DOHH2 (cell line): ENCODE results near the gene TMEM80.
A peak's percentile ranks its signal among the peaks of the same experiment; 100 is the strongest.

Source experiments
- H3F3A ChIP-seq: fragments of 200-600 bp; sonication (generic), shearing (Covaris generic); 2 replicates; pipeline ENCODE4 v1.6.0; 2016; ENCODE audit warnings: antibody characterized with exemption, mild to moderate bottlenecking; ENCODE audit not compliant: control insufficient read depth, insufficient read depth
- H3K27ac ChIP-seq: fragments of 200-600 bp; sonication (generic); 2 replicates; pipeline ENCODE4 v1.5.1; 2014; ENCODE audit warnings: low read depth, mild to moderate bottlenecking, low read length, moderate library complexity
- H3K27me3 ChIP-seq: fragments of 200-600 bp; sonication (generic); 2 replicates; pipeline ENCODE4 v1.6.1; 2014; ENCODE audit warnings: mild to moderate bottlenecking, low read length, mixed read lengths; ENCODE audit not compliant: control insufficient read depth
- H3K36me3 ChIP-seq: fragments of 200-600 bp; sonication (generic); 2 replicates; pipeline ENCODE4 v1.6.1; 2014; ENCODE audit warnings: mild to moderate bottlenecking, low read length, moderate library complexity, mixed read lengths; ENCODE audit not compliant: control insufficient read depth
- H3K4me1 ChIP-seq: fragments of 200-600 bp; sonication (generic); 2 replicates; pipeline ENCODE4 v1.6.1; 2014; ENCODE audit warnings: mild to moderate bottlenecking, low read length, mixed read lengths; ENCODE audit not compliant: control insufficient read depth
- H3K4me2 ChIP-seq: fragments of 200-600 bp; sonication (generic); 2 replicates; pipeline ENCODE4 v1.6.0; 2014; ENCODE audit warnings: mild to moderate bottlenecking, low read length, moderate library complexity
- H3K4me3 ChIP-seq: fragments of 200-600 bp; sonication (generic); 2 replicates; pipeline ENCODE4 v1.5.1; 2014; ENCODE audit warnings: mild to moderate bottlenecking, low read length, mixed read lengths
- H3K79me2 ChIP-seq: fragments of 200-600 bp; sonication (generic); 2 replicates; pipeline ENCODE4 v1.6.1; 2014; ENCODE audit warnings: mild to moderate bottlenecking, low read length, mixed read lengths; ENCODE audit not compliant: control insufficient read depth
- H3K9me2 ChIP-seq: fragments of 200-600 bp; sonication (generic); replicated peaks from 2 replicates; pipeline ENCODE4 v1.6.1; 2014; ENCODE audit warnings: mild to moderate bottlenecking, low read length, mixed read lengths; ENCODE audit not compliant: control insufficient read depth
- H3K9me3 ChIP-seq: fragments of 200-600 bp; sonication (generic); 2 replicates; pipeline ENCODE4 v1.6.1; 2014; ENCODE audit warnings: antibody characterized with exemption, low read length, mixed read lengths; ENCODE audit not compliant: control insufficient read depth, insufficient read depth
- H4K20me1 ChIP-seq: fragments of 200-600 bp; sonication (generic); 2 replicates; pipeline ENCODE4 v1.6.0; 2014; ENCODE audit warnings: low read depth, mild to moderate bottlenecking, antibody characterized with exemption, low read length, moderate library complexity; ENCODE audit not compliant: control insufficient read depth, insufficient read depth
- EZH2phosphoT487 ChIP-seq: fragments of 200-600 bp; sonication (generic); IDR thresholded peaks from 2 replicates; pipeline ENCODE4 v1.6.1; 2017; ENCODE audit warnings: borderline replicate concordance, mild to moderate bottlenecking, antibody characterized with exemption, low read length, moderate library complexity, mixed read lengths
- TF ChIP-seq, protein P1 (sequence below): fragments of 200-600 bp; sonication (generic); IDR thresholded peaks from one replicate; pipeline ENCODE4 v1.5.1; 2014; ENCODE audit warnings: antibody characterized with exemption, mild to moderate bottlenecking, low read depth, low read length; ENCODE audit not compliant: poor library complexity, severe bottlenecking

Gene TMEM80

DNA sequence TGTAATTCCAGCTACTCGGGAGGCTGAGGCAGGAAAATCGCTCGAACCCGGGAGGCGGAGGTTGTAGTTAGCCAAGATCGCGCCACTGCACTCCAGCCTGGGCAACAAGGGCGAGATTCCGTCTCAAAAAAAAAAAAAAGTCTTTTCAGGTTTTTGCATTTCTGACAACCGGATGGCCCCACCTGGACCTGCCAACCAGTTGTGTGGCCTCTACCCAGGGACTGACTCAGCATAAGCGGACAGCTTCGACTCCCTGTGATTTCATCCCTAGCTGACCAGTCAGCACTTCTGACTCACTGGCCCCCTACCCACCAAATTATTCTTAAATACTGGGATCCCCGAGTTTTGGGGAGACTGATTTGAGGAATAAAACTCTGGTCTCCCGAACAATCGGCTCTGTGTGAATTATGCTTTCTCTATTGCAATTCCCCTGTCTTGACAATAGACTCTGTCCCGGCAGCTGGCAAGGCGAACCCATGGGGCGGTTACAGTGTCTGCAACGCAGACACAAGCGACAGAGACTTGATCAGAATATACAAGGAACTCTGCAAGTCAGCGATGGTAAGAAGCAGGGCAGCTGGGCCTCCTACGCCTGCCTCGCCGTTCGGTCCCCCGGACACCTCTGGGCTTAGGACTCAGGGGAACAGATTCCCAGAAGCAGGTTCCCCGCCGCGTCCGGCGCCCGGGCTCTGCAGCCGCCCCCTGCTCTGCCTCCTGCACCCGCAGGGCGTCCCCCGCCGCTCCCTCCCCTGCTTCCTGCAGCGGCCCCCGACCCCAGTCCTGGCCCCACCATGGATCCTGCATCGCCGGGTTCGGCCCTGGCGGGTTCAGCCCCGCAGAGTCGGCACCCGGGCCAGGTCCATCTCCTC is 50.9 kb downstream of the TMEM80 start:
- TF ChIP-seq, protein P1, sequence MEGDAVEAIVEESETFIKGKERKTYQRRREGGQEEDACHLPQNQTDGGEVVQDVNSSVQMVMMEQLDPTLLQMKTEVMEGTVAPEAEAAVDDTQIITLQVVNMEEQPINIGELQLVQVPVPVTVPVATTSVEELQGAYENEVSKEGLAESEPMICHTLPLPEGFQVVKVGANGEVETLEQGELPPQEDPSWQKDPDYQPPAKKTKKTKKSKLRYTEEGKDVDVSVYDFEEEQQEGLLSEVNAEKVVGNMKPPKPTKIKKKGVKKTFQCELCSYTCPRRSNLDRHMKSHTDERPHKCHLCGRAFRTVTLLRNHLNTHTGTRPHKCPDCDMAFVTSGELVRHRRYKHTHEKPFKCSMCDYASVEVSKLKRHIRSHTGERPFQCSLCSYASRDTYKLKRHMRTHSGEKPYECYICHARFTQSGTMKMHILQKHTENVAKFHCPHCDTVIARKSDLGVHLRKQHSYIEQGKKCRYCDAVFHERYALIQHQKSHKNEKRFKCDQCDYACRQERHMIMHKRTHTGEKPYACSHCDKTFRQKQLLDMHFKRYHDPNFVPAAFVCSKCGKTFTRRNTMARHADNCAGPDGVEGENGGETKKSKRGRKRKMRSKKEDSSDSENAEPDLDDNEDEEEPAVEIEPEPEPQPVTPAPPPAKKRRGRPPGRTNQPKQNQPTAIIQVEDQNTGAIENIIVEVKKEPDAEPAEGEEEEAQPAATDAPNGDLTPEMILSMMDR = no peak
- no peak for TF ChIP-seq EZH2phosphoT487
- Histone ChIP-seq H3K9me3 (no peaks in the 10 kb centered on the region), H3F3A (peaks cover 4% of the 10 kb centered on the region), H3K4me1 (peaks cover 24% of the 10 kb centered on the region), H3K27me3 (no peaks in the 10 kb centered on the region), H3K4me3 (peak overlapping the region; percentile 84), H3K79me2 (peaks cover 43% of the 10 kb centered on the region), H3K27ac (no peak overlapping the region), H3K36me3 (peaks cover 8% of the 10 kb centered on the region), H4K20me1 (peaks cover 3% of the 10 kb centered on the region; the same call in 1 of the 2 replicates), H3K4me2 (peak overlapping the region; percentile 82), H3K9me2 (no peaks in the 10 kb centered on the region)

DNA sequence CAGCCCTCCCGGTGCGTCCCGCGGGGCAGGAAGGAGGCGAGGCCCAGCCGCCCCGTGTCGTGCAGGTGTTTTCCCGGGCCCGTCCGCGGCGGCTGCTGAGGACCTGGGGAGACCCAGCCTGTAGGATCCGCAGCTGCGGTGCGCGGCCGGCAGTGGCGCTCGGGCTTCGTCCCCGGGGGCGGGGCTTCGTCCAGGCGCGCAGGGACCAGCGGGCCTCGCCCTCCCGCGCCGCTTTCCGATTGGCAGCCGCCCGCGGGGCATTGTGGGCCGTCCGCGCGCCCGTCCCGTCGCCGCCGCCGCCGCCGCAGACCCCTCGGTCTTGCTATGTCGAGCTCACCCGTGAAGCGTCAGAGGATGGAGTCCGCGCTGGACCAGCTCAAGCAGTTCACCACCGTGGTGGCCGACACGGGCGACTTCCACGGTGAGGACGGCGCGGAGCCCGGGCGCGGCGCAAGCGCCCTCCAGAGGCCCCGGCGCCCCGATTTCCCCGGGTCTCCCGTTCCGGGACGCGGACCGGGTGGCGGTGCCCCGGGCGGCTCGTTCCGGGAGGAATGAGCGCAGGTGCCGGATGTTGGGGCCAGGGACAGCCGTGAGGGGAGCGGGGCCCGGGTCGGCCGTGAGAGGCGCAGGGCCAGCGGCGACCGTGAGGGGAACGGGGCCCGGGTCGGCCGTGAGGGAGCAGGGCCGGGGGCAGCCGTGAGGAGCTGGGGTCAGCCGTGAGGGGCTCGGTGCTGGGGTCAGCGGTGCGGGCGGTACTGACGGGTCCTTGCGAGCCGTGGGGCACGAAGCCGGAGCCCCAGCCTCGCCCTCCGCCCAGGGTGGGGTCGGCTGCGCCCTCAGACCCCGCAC is 51.8 kb downstream of the TMEM80 start, which contains the start of gene TALDO1:
Gene TALDO1, plus strand, starts transcription at position 307 of the 849 bp plus-strand sequence. Its CDS starts 18 bp downstream, at position 325.
- Histone ChIP-seq H3K36me3 (peaks cover 9% of the 10 kb centered on the region), H3K4me3 (peak within 1 kb of the TSS; percentile 84), H3K4me1 (peaks cover 24% of the 10 kb centered on the region), H3K9me2 (no peaks in the 10 kb centered on the region), H4K20me1 (peaks cover 3% of the 10 kb centered on the region; the same call in 1 of the 2 replicates), H3K79me2 (peaks cover 50% of the 10 kb centered on the region), H3F3A (peaks cover 4% of the 10 kb centered on the region), H3K4me2 (peak within 1 kb of the TSS; percentile 82), H3K27ac (peak within 1 kb of the TSS; percentile 14), H3K27me3 (no peaks in the 10 kb centered on the region), H3K9me3 (no peaks in the 10 kb centered on the region)
- TF ChIP-seq, protein P1 = peak; percentile 31
- TF ChIP-seq EZH2phosphoT487 = no peak

DNA sequence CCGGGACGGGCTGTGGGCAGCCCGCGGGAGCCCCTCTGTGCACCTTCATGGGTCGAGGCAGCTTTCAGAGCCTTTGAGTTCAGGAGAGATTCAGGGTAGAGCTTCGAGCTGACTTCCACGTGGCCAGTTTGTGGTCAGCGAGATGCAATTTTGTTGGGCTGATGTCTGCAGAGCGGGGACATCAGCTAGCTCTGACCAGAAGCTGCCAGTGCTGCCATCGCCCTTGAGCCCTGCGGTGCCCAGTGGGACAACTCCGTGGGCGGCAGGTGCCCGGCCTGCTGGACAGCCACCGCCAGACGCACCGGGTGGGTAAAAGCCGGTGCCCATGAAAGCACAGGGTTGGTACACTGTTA is 52.4 kb downstream of the TMEM80 start:
- Histone ChIP-seq H3K4me3 (peak overlapping the region; percentile 84), H3K79me2 (peaks cover 56% of the 10 kb centered on the region), H3K27ac (peak overlapping the region; percentile 14), H3K9me2 (no peaks in the 10 kb centered on the region), H3F3A (peaks cover 4% of the 10 kb centered on the region), H3K4me2 (peak overlapping the region; percentile 82), H3K9me3 (no peaks in the 10 kb centered on the region), H3K36me3 (peaks cover 14% of the 10 kb centered on the region), H3K27me3 (no peaks in the 10 kb centered on the region), H3K4me1 (peaks cover 24% of the 10 kb centered on the region), H4K20me1 (peaks cover 3% of the 10 kb centered on the region; the same call in 1 of the 2 replicates)
- TF ChIP-seq EZH2phosphoT487 = no peak
- TF ChIP-seq, protein P1 = no peak
